Activated T-cell treated with anti-CD3 and anti-CD28 coated beads, Interleukin-2, amount 50 U/mL, for 24 hours (primary cell): Measurements from ENCODE around the gene SLC48A1.
A peak's percentile ranks its signal among the peaks of the same experiment; 100 is the strongest.

Experiments used
- DNase-seq: peaks from one replicate; pipeline ENCODE4 v3.0.0-alpha.2; 2020
- H3K27ac Mint-ChIP-seq: 2 replicates; pipeline ENCODE4 v1.8.0; 2020; ENCODE audit warnings: mild to moderate bottlenecking, mixed read lengths
- H3K27me3 Mint-ChIP-seq: 2 replicates; pipeline ENCODE4 v1.8.0; 2020; ENCODE audit warnings: mixed read lengths
- H3K36me3 Mint-ChIP-seq: 2 replicates; pipeline ENCODE4 v1.8.0; 2020; ENCODE audit warnings: low read depth, mixed read lengths
- H3K4me1 Mint-ChIP-seq: 2 replicates; pipeline ENCODE4 v1.8.0; 2020; ENCODE audit warnings: low read depth, mixed read lengths
- H3K4me3 Mint-ChIP-seq: 2 replicates; pipeline ENCODE4 v1.8.0; 2020; ENCODE audit warnings: mild to moderate bottlenecking, moderate library complexity, mixed read lengths
- H3K9me3 Mint-ChIP-seq: 2 replicates; pipeline ENCODE4 v1.8.0; 2020; ENCODE audit warnings: mixed read lengths

SLC48A1 gene

DNA sequence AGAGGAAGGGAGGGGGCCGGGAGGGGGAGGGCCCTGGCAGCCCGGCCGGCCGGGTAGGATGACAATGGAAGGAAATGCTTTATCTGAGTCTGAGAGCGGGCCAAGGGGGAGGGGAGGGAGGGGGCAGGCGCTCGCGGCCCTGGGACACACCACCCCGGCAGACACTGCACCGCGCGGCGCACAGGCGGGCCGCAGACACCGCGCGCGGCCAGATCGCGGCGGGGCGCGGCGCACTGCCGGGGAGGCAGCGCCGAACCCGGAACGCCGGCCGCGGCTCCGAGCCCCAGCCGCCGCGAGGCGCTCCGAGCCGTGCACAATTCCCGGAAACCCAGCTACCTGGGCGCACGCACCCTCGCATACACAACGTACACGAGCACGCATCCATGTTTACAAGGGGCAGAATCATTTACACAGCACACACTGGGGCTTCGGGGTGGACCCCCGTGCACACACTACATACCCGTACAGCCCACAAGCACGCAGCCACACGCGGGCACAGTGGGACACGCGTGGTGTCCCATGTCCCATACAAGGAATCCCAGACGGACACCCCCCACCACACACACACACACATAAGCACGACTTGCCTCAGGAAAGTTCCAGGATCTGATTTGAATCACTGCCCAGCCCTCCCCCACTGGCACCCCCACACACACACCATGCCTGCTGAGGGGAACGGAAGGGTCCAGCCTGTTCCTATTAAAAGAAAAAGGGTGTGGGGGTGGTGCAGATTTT is 47.0 kb downstream of the SLC48A1 start, which contains the start of gene HDAC7:
Gene HDAC7 (minus strand): TSS at position 8 of the 735 bp plus-strand sequence. CDS start 118 bp downstream, outside the sequence.
- H3K36me3 Mint-ChIP-seq = peaks cover 41% of the 10 kb centered on the region
- H3K4me1 Mint-ChIP-seq = peaks cover 75% of the 10 kb centered on the region
- H3K27me3 Mint-ChIP-seq = no peaks in the 10 kb centered on the region
- peak within 1 kb of the TSS; percentile 99 for H3K27ac Mint-ChIP-seq
- peak; percentile 84 for DNase-seq
- no peaks in the 10 kb centered on the region for H3K9me3 Mint-ChIP-seq
- H3K4me3 Mint-ChIP-seq = peak within 1 kb of the TSS; percentile 96

DNA sequence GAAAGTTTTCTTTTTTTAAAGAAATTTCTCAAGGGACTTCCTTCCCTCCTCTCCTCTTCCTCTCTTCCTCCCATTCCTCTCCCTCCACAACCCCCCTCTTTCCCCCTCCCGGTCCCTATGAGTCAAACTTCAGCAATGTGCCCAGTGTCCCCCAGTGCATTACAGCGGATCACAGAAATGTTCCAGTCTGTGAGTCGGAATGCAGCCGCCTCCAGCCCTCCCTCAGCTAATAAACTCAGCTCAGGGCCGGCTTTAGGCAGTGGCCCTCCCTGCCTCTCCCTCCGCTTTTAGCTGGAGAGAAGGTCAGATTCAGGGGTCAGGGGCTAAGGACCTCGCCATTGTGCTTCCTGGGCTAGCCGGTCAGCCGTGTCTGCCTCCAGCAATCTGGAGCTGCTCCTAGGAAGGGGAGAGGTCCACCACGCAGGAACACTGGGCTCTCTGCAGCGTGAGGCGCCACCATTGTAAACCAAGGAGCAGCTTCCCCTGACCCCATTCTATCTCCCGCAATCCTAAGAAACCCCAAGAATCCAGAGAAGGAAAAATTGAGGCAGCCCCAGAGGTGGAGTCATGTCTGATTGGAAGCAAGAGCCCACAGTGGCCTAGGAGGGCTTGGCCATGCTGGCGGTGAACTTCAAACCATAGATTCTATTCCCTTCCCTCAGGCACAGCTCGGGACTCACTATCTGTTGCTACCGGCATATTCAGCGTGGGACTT is 47.8 kb downstream of the SLC48A1 start:
- no peaks in the 10 kb centered on the region for H3K9me3 Mint-ChIP-seq
- peaks cover 34% of the 10 kb centered on the region for H3K36me3 Mint-ChIP-seq
- H3K4me3 Mint-ChIP-seq = peak overlapping the region; percentile 87
- H3K4me1 Mint-ChIP-seq = peaks cover 75% of the 10 kb centered on the region
- no peak for DNase-seq
- H3K27ac Mint-ChIP-seq = peak overlapping the region; percentile 98
- H3K27me3 Mint-ChIP-seq = no peaks in the 10 kb centered on the region

DNA sequence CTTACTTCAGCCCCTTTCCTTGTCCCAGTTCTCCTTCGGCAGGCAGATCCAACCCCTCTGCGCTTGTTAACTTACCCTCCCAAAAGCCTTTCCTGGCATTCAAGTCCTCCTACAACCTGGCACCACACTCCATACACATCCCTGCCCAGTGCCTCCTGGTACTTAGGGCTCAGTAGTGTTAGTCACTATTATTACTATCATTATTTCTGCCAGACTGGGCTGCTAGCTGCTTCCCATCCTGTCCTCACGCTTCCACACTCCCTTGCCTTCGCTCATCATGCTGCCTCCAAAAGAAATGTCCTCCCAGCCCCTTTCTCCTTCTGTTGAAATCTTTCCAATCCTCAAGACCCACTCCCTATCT is 48.3 kb downstream of the SLC48A1 start:
- DNase-seq = no peak
- H3K27ac Mint-ChIP-seq = peak overlapping the region; percentile 98
- peak overlapping the region; percentile 87 for H3K4me3 Mint-ChIP-seq
- H3K9me3 Mint-ChIP-seq = no peaks in the 10 kb centered on the region
- peaks cover 29% of the 10 kb centered on the region for H3K36me3 Mint-ChIP-seq
- no peaks in the 10 kb centered on the region for H3K27me3 Mint-ChIP-seq
- peaks cover 76% of the 10 kb centered on the region for H3K4me1 Mint-ChIP-seq

DNA sequence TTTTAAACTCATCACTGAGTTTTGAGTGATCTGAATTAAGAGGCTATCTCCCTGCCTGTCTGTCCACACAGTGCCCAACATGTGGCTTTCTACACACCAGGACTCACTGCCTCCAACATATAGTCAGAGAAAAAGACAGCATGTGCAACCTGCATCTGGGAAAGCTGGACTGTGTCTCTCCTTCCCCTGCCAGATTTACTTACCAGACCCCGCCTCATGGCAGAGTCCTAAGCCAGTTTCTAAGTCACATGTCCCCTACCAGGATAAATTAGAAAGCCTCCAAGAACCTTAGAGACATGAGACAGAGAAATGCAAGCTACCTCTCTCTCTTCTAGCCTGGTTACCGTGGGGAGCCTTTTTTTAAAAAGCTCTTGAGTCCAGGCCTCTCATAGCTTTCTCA is 49.4 kb downstream of the SLC48A1 start:
- no peaks in the 10 kb centered on the region for H3K9me3 Mint-ChIP-seq

GRCh38 chr12:47822863-47823262 is 49.8 kb downstream of the SLC48A1 start:
- H3K27ac Mint-ChIP-seq = peak overlapping the region; percentile 58
- H3K27me3 Mint-ChIP-seq = no peaks in the 10 kb centered on the region
- H3K36me3 Mint-ChIP-seq = peaks cover 15% of the 10 kb centered on the region
- H3K4me3 Mint-ChIP-seq = no peak overlapping the region
- H3K9me3 Mint-ChIP-seq = no peaks in the 10 kb centered on the region
- no peak for DNase-seq
- H3K4me1 Mint-ChIP-seq = peaks cover 74% of the 10 kb centered on the region

More for the DNA sequence above, 49.4 kb downstream of the SLC48A1 start:
- H3K4me1 Mint-ChIP-seq = peaks cover 76% of the 10 kb centered on the region
- H3K27me3 Mint-ChIP-seq = no peaks in the 10 kb centered on the region
- H3K36me3 Mint-ChIP-seq = peaks cover 20% of the 10 kb centered on the region
- no peak for DNase-seq
- H3K27ac Mint-ChIP-seq = peak overlapping the region; percentile 29
- H3K4me3 Mint-ChIP-seq = no peak overlapping the region

DNA sequence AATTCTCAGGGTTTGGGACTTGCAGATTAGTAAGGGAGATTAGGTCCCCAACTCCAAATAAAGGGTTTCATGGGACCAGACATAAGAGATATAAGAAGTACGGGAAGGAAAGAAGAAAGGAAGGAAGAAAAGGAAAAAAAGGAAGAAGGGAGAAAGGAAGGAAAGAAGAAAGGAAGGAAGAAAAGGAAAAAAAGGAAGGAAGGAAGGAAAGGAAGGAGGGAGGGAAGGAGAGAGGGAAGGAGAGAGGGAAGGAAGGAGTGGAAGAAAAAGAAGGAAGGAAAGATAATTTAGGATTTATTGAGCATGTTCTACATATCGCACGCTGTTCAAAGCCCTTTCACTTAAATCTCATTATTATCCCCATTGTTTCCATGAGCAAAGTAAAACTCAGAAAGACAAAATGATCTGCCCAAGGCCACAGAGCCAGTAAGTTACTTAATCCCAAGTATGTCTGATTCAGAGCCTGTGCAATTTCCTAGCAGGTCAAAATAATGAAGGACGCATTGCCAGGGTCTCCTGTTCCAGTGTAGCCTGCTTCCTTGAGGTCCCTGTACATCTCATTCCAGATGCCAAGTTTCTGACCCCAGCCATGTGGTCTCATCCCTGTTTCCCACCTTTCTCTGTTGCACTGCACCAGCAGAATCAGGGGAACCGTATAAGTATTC is 50.5 kb downstream of the SLC48A1 start:
- Mint-ChIP-seq H3K9me3 (no peaks in the 10 kb centered on the region), H3K27ac (peak overlapping the region; percentile 85)

DNA sequence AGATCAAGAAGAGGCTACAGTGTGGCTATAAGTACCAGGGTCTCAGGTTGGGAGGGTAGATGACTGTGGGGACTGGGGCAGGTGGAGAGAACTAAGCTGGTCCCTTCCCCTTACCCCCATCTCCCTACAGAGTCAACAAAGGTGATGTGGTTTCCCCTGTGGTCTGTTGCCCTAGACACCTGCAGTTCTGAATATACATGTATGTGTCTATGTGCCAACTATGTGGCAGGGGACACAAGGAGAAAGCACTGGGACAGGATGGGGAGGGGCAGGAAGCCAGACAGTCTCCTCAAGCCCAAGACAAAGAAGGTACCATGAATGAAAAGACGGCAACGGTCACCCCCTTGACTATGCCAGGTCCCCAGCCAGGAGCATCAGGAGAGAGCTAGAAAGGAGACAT is 51.2 kb downstream of the SLC48A1 start:
- H3K27ac Mint-ChIP-seq = peak overlapping the region; percentile 85
- H3K27me3 Mint-ChIP-seq = no peaks in the 10 kb centered on the region
- DNase-seq = no peak
- peaks cover 85% of the 10 kb centered on the region for H3K4me1 Mint-ChIP-seq
- no peaks in the 10 kb centered on the region for H3K9me3 Mint-ChIP-seq
- peaks cover 3% of the 10 kb centered on the region for H3K36me3 Mint-ChIP-seq
- H3K4me3 Mint-ChIP-seq = no peak overlapping the region

More for the DNA sequence above, 50.5 kb downstream of the SLC48A1 start:
- H3K36me3 Mint-ChIP-seq = peaks cover 8% of the 10 kb centered on the region
- H3K27me3 Mint-ChIP-seq = no peaks in the 10 kb centered on the region
- no peak for DNase-seq
- no peak overlapping the region for H3K4me3 Mint-ChIP-seq
- H3K4me1 Mint-ChIP-seq = peaks cover 79% of the 10 kb centered on the region

- peak overlapping the region; percentile 85 for H3K27ac Mint-ChIP-seq
- DNase-seq = no peak
- no peak overlapping the region for H3K4me3 Mint-ChIP-seq
- no peaks in the 10 kb centered on the region for H3K27me3 Mint-ChIP-seq
- H3K9me3 Mint-ChIP-seq = no peaks in the 10 kb centered on the region
- peaks cover 90% of the 10 kb centered on the region for H3K4me1 Mint-ChIP-seq
- peaks cover 3% of the 10 kb centered on the region for H3K36me3 Mint-ChIP-seq
These were observed 51.6 kb downstream of the SLC48A1 start for GRCh38 chr12:47824635-47825034.

DNA sequence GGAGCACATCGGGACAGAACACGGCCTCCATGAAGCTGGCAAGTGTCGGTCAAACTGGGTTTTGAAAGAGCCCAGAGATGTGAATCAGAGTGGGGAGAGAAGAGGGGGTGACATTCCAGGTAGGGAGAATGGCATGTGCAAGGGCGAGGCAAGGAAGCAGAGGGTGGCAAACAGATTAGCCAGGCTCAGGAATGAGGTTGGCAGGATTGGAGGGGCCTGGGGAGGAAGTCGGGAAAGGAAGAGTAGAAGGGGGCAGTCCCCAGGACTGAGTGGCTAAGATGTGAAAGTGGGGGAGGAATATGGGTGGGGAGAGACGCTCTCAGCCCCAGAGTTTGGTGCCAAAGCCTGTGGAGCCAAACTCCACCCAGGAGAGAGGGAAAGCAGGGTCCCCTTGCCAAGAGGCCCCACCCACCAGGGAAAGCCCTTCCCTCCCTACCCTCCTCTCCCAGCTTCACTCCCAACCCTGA is 52.2 kb downstream of the SLC48A1 start:
- Mint-ChIP-seq H3K36me3 (peaks cover 2% of the 10 kb centered on the region), H3K4me1 (peaks cover 91% of the 10 kb centered on the region), H3K27ac (peak overlapping the region; percentile 85), H3K27me3 (no peaks in the 10 kb centered on the region), H3K4me3 (no peak overlapping the region), H3K9me3 (no peaks in the 10 kb centered on the region)
- no peak for DNase-seq

DNA sequence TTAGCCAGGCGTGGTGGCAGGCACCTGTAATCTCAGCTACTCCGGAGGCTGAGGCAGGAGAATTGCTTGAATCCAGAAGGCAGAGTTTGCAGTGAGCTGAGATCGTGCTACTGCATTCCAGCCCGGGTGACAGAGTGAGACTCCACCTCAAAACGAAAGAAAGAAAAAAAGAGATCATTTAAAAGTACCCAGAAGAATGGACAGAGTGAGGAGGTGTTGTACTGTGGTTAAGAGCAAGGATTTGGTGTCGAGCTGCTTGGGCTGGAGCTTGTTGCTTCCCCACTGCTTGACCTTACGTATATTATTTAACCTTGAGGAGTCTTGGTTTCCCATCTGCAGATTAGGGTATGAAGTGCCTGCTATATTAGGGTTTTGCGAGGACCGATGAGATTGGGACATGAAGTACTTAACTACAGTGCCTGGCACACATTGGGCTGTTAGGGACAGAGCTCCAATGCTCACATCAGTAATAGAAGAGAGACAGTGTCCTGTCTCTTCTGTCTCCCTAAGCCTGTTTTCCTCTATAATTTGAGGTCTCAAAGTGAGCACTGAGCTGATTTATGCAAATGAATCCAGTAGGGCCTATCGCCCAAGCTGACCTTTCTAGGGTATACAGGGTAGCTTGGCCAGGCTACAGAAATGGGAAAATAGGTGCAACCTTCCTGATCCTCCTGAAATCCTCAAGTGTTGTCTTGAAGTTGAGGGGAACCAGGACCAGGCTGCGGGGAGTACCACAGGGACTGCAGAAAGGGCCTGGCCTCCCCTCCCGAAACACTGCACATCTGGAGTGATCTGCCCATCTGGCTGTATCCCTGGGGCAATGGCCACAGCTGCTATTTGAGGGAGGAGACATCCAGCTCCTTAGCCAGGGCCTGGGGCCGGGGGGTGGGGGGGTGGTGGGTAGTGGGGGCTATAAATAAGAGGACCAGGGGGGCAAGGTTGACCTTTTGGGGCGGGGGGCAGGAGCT is 55.3 kb downstream of the SLC48A1 start:
- H3K4me3 Mint-ChIP-seq = no peak overlapping the region
- H3K27ac Mint-ChIP-seq = peak overlapping the region; percentile 82
- H3K4me1 Mint-ChIP-seq = peaks cover 94% of the 10 kb centered on the region
- H3K9me3 Mint-ChIP-seq = no peaks in the 10 kb centered on the region
- no peaks in the 10 kb centered on the region for H3K36me3 Mint-ChIP-seq
- no peak for DNase-seq
- no peaks in the 10 kb centered on the region for H3K27me3 Mint-ChIP-seq

- Mint-ChIP-seq H3K36me3 (no peaks in the 10 kb centered on the region), H3K27me3 (no peaks in the 10 kb centered on the region), H3K27ac (peak overlapping the region; percentile 82), H3K9me3 (no peaks in the 10 kb centered on the region), H3K4me1 (peaks cover 94% of the 10 kb centered on the region), H3K4me3 (peak overlapping the region; percentile 23)
- DNase-seq = no peak
These were observed 56.0 kb downstream of the SLC48A1 start for GRCh38 chr12:47828976-47829482.

GRCh38 chr12:47829584-47829983 is 56.5 kb downstream of the SLC48A1 start:
- no peak for DNase-seq
- H3K9me3 Mint-ChIP-seq = no peaks in the 10 kb centered on the region
- peaks cover 94% of the 10 kb centered on the region for H3K4me1 Mint-ChIP-seq
- no peaks in the 10 kb centered on the region for H3K36me3 Mint-ChIP-seq
- peak overlapping the region; percentile 82 for H3K27ac Mint-ChIP-seq
- no peaks in the 10 kb centered on the region for H3K27me3 Mint-ChIP-seq
- no peak overlapping the region for H3K4me3 Mint-ChIP-seq
